Heart left ventricle (tissue), 16 donors: ENCODE measurements around the gene ASCC1. TPM values are rescaled to one million over a fixed set of nuclear protein-coding genes. Genes with fewer than 3 reads are reported as not detected.
A peak's percentile ranks its signal among the peaks of the same experiment; 100 is the strongest.

Source experiments
- ATAC-seq, 4 donors: fragments of 200-7000 bp; cut with Tn5 transposase; one replicate each; pipeline ENCODE4 v1.9.1; 2020 to 2022; ENCODE audit warnings: moderate library complexity in 4 of 4, mild to moderate bottlenecking in 3 of 4, moderate number of reproducible peaks in 1 of 4
- DNase-seq, 5 donors: peaks; one replicate each; pipeline ENCODE4 v3.0.0-alpha.2; 2020
- H3K27ac ChIP-seq, 12 donors: fragments of 200-600 bp; sonication (generic) in 4 of 12; one replicate each; pipeline versions ENCODE4 v1.5.0 to v1.8.0; 2016 to 2022; ENCODE audit warnings: mild to moderate bottlenecking in 2 of 12
- H3K27me3 ChIP-seq, 9 donors: fragments of 200-600 bp; sonication (generic) in 2 of 9; one replicate each; pipeline versions ENCODE4 v1.5.1 to v1.8.0; 2016 to 2022; ENCODE audit warnings: mild to moderate bottlenecking in 3 of 9
- H3K36me3 ChIP-seq, 9 donors: fragments of 200-600 bp; sonication (generic) in 2 of 9; one replicate each; pipeline versions ENCODE4 v1.5.0 to v1.8.0; 2018 to 2022; ENCODE audit warnings: mild to moderate bottlenecking in 2 of 9
- H3K4me1 ChIP-seq, 12 donors: fragments of 200-600 bp; sonication (generic) in 4 of 12; one replicate each; pipeline versions ENCODE4 v1.5.0 to v1.8.0; 2016 to 2022; ENCODE audit warnings: mild to moderate bottlenecking in 3 of 12
- H3K4me3 ChIP-seq, 12 donors: fragments of 200-600 bp; sonication (generic) in 4 of 12; one replicate each; pipeline versions ENCODE4 v1.5.0 to v1.8.0; 2017 to 2022; ENCODE audit warnings: mild to moderate bottlenecking in 9 of 12, moderate library complexity in 4 of 12
- H3K9me3 ChIP-seq, 12 donors: fragments of 200-600 bp; sonication (generic) in 4 of 12; one replicate each; pipeline versions ENCODE4 v1.5.0 to v1.8.0; 2016 to 2022; ENCODE audit warnings: mild to moderate bottlenecking in 1 of 12
- POLR2A ChIP-seq, 2 donors: fragments of 450-650 bp; IDR thresholded peaks; one replicate each; pipeline ENCODE4 v1.6.1; 2017; ENCODE audit warnings: antibody characterized with exemption in 2 of 2, mild to moderate bottlenecking in 2 of 2, moderate library complexity in 2 of 2
- WGBS, 4 donors: extraction: QIAGEN DNeasy Blood & Tissue Kit in 2 of 4; methylation state at CpG; one replicate each; pipeline versions ENCODE4 v1.1.5 to v1.1.7; 2013 to 2018; 5-methylcytosine and 5-hydroxymethylcytosine counted together
- intact Hi-C, 10 donors: fragments of 100-400 bp; cut with DNase I; formaldehyde crosslinking; loops; one replicate each; pipeline versions ENCODE4 v1.11.1 to v1.14.2; 2022
- polyA plus RNA-seq, 2 donors: library from polyadenylated mRNA; stranded (reverse); fragments of 200-250 nt; gene quantifications; one replicate each; pipeline ENCODE4 v1.2.3, GENCODE V29; 2013
- total RNA-seq, 9 donors: library from RNA; depleted of rRNA in 2 of 9; stranded (reverse); fragments of >200 nt in 2 of 9; fragmentation: NEBNext Ultra II Directional in 3 of 9; extraction: Animal tissue kit (Norgen Biotek cat#: 25700) in 3 of 9; gene quantifications; one replicate each; pipeline versions ENCODE4 v1.1.0 to v1.2.4, GENCODE V29; 2016 to 2023
- TF ChIP-seq, protein P1 (sequence below), 12 donors: fragments of 200-600 bp; sonication (generic) in 4 of 12; IDR thresholded peaks; one replicate each; pipeline versions ENCODE4 v1.5.0 to v1.8.0; 2018 to 2022; ENCODE audit warnings: antibody characterized with exemption in 12 of 12, mild to moderate bottlenecking in 5 of 12
- donor health status: ischemic (EF 13 %, LVEDD 7.1; RV severe dilation, severe dysfunction).
- donor health status: healthy with polysubstance abuse.
- donor health status: DM: no; HTN: yes; CAD: no.
- donor health status: DM: no; HTN: no; CAD: no.
- donor health status: ischemic (EF 25% LVEDD 6.9; RV normal size, moderate dysfunction).
- donor health status: ischemic (EF 25% LVEDD 5.7; RV mildly dilated, moderate dysfunction).
- donor health status: healthy.
- donor health status: DM: yes; HTN: yes; CAD: no.
- donor health status: ischemic (EF 35%, LVEDD 5.7; RV mildly dilated, moderate dysfunction).
- donor health status: nonischemic (EF 11% LVEDD 7.7; RV severe dilation, severe dysfunction).
- donor health status: DM: yes; HTN: yes; CAD: no.
- donor health status: PGD.
- donor health status: ischemic (EF 29% LVEDD 5.4; RV normal size, mild dysfunction).
- donor health status: nonischemic (EF 23%, LVEDD 6.1; RV moderate dilation, normal function).

Gene ASCC1
- total and polyA plus RNA-seq, 11 donors, result 12.0 to 49.6 (median 35.3) TPM

DNA sequence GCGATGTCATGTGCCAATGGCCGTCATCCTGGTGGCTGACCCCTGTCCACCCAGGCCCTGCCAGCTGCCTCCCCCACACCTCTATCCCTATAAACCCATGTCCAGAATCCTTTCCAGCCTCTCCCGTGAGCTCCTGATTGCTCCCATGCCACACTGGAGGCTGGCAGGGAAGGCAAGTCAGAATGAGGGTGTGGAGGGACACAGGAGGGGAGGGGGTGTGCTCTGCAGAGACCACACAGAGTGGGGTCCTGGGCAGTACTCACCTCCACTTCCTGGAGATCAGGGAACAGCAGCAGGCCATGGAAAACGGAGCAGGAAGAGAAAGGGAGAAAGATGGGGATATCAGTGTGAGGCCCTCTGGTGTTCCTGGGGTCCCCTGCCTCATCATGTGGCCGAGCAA, 143.4 kb downstream of the ASCC1 start:
- no peak for ATAC-seq
- H3K27me3 ChIP-seq, result no peaks in the 10 kb centered on the region
- TF ChIP-seq, protein P1, sequence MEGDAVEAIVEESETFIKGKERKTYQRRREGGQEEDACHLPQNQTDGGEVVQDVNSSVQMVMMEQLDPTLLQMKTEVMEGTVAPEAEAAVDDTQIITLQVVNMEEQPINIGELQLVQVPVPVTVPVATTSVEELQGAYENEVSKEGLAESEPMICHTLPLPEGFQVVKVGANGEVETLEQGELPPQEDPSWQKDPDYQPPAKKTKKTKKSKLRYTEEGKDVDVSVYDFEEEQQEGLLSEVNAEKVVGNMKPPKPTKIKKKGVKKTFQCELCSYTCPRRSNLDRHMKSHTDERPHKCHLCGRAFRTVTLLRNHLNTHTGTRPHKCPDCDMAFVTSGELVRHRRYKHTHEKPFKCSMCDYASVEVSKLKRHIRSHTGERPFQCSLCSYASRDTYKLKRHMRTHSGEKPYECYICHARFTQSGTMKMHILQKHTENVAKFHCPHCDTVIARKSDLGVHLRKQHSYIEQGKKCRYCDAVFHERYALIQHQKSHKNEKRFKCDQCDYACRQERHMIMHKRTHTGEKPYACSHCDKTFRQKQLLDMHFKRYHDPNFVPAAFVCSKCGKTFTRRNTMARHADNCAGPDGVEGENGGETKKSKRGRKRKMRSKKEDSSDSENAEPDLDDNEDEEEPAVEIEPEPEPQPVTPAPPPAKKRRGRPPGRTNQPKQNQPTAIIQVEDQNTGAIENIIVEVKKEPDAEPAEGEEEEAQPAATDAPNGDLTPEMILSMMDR (IDR thresholded peaks at IDR 0.05), result no peak
- no peak for TF ChIP-seq POLR2A (IDR thresholded peaks at IDR 0.05)
- intact Hi-C loops, result no loop called here
- H3K36me3 ChIP-seq, result no peaks in the 10 kb centered on the region
- H3K9me3 ChIP-seq, result peaks cover 0 to 7% (median 0%) of the 10 kb centered on the region in 12 donors
- peaks cover 0 to 30% (median 10%) of the 10 kb centered on the region in 12 donors for H3K4me1 ChIP-seq
- 93 to 95% (median 94%) methylated on average over 4 to 5 of the region's 5 CpGs for WGBS, 4 donors
- no peak overlapping the region for H3K27ac ChIP-seq
- DNase-seq, result peak in 2 of 5 donors; percentile 4 to 23
- H3K4me3 ChIP-seq, result no peak overlapping the region

DNA sequence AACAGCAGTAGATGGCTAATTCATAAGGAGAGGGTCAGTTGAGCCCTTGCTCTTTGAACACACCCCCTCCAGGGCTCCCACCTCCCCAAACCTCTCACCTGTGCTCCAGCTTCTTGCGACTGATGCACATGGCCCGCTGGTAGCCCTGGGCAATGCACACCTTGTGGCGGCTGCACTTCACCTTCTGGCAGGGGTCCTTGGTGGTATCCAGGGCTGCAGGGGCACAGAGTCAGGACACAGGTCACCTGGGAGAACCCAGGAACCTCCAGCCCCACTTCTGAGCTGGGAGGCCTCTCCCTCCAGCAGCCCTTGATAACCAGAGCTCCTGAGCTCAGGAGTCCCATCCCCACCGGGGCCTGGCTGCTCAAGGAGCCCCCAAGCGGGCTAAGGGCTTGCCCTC, 144.0 kb downstream of the ASCC1 start:
- no peak overlapping the region for H3K27ac ChIP-seq
- no peaks in the 10 kb centered on the region for H3K36me3 ChIP-seq
- peaks cover 0 to 36% (median 12%) of the 10 kb centered on the region in 12 donors for H3K4me1 ChIP-seq
- no peaks in the 10 kb centered on the region for H3K27me3 ChIP-seq
- no peak for TF ChIP-seq POLR2A (IDR thresholded peaks at IDR 0.05)
- TF ChIP-seq, protein P1 (IDR thresholded peaks at IDR 0.05), result no peak
- no peak overlapping the region for H3K4me3 ChIP-seq
- intact Hi-C loops, result no loop called here
- ATAC-seq, result no peak
- 93 to 98% (median 97%) methylated on average over 5 of the region's 5 CpGs for WGBS, 4 donors
- peaks cover 0 to 7% (median 0%) of the 10 kb centered on the region in 12 donors for H3K9me3 ChIP-seq
- DNase-seq, result peak in 1 of 5 donors; percentile 43

DNA sequence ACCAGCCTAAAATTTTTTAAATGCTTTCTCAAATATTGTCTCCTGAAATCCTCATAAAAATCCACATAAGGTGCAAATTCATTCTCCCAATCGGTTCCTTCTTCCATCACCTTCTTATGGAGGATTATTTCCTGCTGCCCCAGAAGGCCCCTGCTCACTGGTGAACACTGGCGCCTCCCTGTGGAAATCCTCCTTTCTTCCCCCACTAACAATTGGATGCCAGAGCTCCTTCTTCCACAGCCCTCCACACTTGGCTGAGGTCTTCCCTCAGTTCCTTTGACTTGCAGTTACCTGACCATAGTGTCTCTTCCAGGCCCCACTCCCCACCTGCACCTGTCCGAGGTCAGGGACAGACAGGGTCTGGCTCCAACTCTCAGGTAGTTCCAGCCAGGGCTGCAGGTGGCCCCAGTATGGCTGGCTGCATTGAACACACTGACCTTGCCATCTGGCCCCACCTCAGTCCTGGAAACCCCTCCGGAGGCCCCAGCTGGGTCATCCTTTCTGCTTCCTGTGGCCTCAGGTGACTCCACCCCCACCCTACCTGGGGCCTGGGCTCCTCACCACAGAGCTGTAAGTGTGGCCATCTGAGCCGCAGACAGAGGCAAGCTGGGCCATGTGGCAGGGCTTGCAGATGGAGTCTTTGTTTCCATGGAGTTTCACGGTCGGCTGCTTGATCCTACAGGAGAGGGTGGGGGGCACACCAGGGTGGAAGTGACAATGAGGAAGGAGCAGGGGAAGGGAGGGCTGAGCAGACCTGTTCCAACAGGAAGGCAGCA, 146.1 kb downstream of the ASCC1 start:
- Histone ChIP-seq H3K4me1 (peaks cover 0 to 48% (median 13%) of the 10 kb centered on the region in 12 donors), H3K27me3 (no peaks in the 10 kb centered on the region), H3K27ac (no peak overlapping the region), H3K36me3 (peaks cover 0 to 15% (median 0%) of the 10 kb centered on the region in 9 donors), H3K4me3 (no peak overlapping the region), H3K9me3 (peaks cover 0 to 7% (median 0%) of the 10 kb centered on the region in 12 donors)
- no peak for TF ChIP-seq POLR2A (IDR thresholded peaks at IDR 0.05)
- TF ChIP-seq, protein P1 (IDR thresholded peaks at IDR 0.05), result no peak
- DNase-seq (peak in 1 of 5 donors; percentile 24), ATAC-seq (no peak)
- intact Hi-C loops, result no loop called here
- 76 to 85% (median 83%) methylated on average over 6 to 7 of the region's 7 CpGs for WGBS, 4 donors

DNA sequence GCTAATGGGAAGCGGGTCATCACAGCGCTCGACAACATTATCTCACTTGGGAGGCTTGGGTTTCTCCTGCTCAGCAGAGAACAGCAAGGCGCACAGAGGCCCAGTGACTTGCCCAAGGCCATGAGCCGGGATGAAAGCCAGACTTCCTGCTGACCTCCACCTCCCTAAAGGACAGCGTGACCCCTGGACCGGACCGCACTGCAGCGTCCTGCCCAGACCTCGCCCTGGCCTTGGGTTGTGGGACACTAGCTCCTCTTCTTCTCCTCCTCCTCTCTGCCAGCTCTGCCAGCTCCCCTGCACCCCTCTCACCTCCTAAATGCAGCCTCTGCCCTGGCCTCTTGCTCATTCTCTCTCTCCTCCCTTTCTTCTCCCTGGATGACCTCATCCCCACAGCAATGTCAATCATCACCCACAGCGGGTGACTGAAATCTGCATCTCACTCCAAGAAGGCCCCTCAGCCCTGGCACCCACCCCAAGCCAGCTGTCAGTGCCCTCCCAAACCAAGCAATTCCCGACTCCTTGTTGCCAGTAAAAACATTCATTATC, 147.1 kb downstream of the ASCC1 start:
- ATAC-seq (peak in 2 of 4 donors; percentile 19 to 22), DNase-seq (peak in 1 of 5 donors; percentile 60)
- no peak overlapping the region for H3K4me3 ChIP-seq
- H3K27me3 ChIP-seq, result no peaks in the 10 kb centered on the region
- H3K9me3 ChIP-seq, result peaks cover 0 to 7% (median 0%) of the 10 kb centered on the region in 12 donors
- peak overlapping the region in 5 of 12 donors; percentile 2 to 34 (median 25) for H3K27ac ChIP-seq
- TF ChIP-seq, protein P1 (IDR thresholded peaks at IDR 0.05), result no peak
- no peak for TF ChIP-seq POLR2A (IDR thresholded peaks at IDR 0.05)
- H3K4me1 ChIP-seq, result peaks cover 0 to 46% (median 13%) of the 10 kb centered on the region in 12 donors
- WGBS, 4 donors, result 47 to 54% (median 52%) methylated on average over 12 of the region's 12 CpGs
- intact Hi-C loops, result no loop called here
- H3K36me3 ChIP-seq, result peaks cover 0 to 18% (median 0%) of the 10 kb centered on the region in 9 donors
